ENCODE results near the gene DHX29.

The DHX29 gene

DNA sequence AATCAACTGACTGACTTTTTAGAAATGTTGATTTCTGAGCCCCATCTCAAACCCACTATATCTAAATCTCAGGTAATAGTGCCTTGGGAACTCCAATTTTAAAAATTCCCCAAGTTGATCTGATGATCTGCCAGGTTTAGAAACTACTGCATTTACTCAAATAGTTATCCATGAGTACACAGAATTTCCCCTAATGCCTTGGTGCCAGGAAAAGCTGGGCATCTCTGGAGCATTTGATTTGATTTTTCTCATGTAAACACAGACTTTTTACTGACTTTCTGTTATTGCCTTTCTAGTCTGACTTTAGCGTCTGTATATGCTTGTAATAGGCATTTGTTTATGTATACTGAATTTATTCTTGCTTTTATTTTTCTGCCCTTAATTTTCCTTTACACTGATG is 36.1 kb upstream of the DHX29 start:
- no peak overlapping the region for H3K27ac ChIP-seq (ENCODE audit: extremely low read depth, low read depth, low read length)
- CTCF ChIA-PET, result interaction anchor here (0.6 to 1.1 kb wide), 9 partner anchors 11 to 857 kb away, joined by 3 to 6 read pairs (median 3); no protein-coding TSS in a partner anchor
- H3K9me3 ChIP-seq (ENCODE audit: control insufficient read depth, insufficient read depth, low read depth, low read length), result no peaks in the 10 kb centered on the region
- H3K4me1 ChIP-seq (ENCODE audit: control insufficient read depth, insufficient read depth, low read length), result no peaks in the 10 kb centered on the region
- H3K4me3 ChIP-seq (ENCODE audit: low read depth, low read length), result no peak overlapping the region
- peaks cover 52 to 56% of the 10 kb centered on the region in 2 experiments for H3K36me3 ChIP-seq (ENCODE audit: control insufficient read depth in 2 of 2, insufficient read depth in 1 of 2, low read length in 2 of 2)
- POLR2A ChIA-PET, result no interaction called here
- TF ChIP-seq ZFP69B (tag by site-specific recombination; IDR thresholded peaks at IDR 0.05), result no peak
- no peak for TF ChIP-seq IKZF3 (tag by site-specific recombination; IDR thresholded peaks at IDR 0.05)
- TF ChIP-seq ZNF629 (tag by site-specific recombination; IDR thresholded peaks at IDR 0.05), result no peak
- TF ChIP-seq, protein P1, sequence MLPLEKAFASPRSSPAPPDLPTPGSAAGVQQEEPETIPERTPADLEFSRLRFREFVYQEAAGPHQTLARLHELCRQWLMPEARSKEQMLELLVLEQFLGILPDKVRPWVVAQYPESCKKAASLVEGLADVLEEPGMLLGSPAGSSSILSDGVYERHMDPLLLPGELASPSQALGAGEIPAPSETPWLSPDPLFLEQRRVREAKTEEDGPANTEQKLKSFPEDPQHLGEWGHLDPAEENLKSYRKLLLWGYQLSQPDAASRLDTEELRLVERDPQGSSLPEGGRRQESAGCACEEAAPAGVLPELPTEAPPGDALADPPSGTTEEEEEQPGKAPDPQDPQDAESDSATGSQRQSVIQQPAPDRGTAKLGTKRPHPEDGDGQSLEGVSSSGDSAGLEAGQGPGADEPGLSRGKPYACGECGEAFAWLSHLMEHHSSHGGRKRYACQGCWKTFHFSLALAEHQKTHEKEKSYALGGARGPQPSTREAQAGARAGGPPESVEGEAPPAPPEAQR (tag by site-specific recombination; IDR thresholded peaks at IDR 0.05), result no peak
- TF ChIP-seq, protein P2, sequence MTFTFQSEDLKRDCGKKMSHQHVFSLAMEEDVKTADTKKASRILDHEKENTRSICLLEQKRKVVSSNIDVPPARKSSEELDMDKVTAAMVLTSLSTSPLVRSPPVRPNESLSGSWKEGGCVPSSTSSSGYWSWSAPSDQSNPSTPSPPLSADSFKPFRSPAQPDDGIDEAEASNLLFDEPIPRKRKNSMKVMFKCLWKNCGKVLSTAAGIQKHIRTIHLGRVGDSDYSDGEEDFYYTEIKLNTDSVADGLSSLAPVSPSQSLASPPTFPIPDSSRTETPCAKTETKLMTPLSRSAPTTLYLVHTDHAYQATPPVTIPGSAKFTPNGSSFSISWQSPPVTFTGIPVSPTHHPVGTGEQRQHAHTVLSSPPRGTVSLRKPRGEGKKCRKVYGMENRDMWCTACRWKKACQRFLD (tag by site-specific recombination; IDR thresholded peaks at IDR 0.05), result no peak
- TF ChIP-seq ZNF324 (tag by site-specific recombination; IDR thresholded peaks at IDR 0.05), result no peak
- TF ChIP-seq BCL11B (tag by site-specific recombination; IDR thresholded peaks at IDR 0.05; ENCODE audit: low read depth), result no peak
- TF ChIP-seq, protein P3, sequence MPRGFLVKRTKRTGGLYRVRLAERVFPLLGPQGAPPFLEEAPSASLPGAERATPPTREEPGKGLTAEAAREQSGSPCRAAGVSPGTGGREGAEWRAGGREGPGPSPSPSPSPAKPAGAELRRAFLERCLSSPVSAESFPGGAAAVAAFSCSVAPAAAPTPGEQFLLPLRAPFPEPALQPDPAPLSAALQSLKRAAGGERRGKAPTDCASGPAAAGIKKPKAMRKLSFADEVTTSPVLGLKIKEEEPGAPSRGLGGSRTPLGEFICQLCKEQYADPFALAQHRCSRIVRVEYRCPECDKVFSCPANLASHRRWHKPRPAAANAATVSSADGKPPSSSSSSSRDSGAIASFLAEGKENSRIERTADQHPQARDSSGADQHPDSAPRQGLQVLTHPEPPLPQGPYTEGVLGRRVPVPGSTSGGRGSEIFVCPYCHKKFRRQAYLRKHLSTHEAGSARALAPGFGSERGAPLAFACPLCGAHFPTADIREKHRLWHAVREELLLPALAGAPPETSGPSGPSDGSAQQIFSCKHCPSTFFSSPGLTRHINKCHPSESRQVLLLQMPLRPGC (tag by site-specific recombination; IDR thresholded peaks at IDR 0.05), result no peak
- no peak for TF ChIP-seq ZNF561 (tag by site-specific recombination; IDR thresholded peaks at IDR 0.05; ENCODE audit: borderline replicate concordance)

DNA sequence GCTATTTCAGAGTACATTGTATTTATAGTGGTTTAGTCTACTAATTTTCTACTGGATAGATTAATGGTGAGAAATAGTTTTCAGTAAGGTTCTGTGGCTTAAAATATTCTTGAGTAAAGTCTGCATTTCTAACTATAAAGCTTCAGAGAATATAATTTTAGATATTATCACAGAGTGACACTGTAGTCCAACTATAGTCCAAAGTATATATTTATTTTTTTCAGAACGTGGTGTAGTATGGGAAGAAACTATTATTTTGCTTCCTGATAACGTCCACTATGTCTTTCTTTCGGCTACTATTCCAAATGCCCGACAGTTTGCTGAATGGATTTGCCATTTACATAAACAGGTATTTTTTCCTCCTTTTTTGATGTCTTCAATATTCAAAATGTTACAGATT is 35.6 kb upstream of the DHX29 start:
- TF ChIP-seq ZNF600 (tag by site-specific recombination; IDR thresholded peaks at IDR 0.05) (no peak), ZNF777 (tag by site-specific recombination; IDR thresholded peaks at IDR 0.05; ENCODE audit: borderline replicate concordance) (no peak), GLIS2 (tag by site-specific recombination; IDR thresholded peaks at IDR 0.05) (no peak), HOXC10 (CRISPR knock-in tag; IDR thresholded peaks at IDR 0.05) (no peak), ZNF175 (tag by site-specific recombination; IDR thresholded peaks at IDR 0.05) (no peak), ZNF426 (tag by site-specific recombination; IDR thresholded peaks at IDR 0.05) (no peak), ZNF701 (tag by site-specific recombination; IDR thresholded peaks at IDR 0.05) (no peak), SALL2 (tag by site-specific recombination; IDR thresholded peaks at IDR 0.05; ENCODE audit: borderline replicate concordance) (no peak), ZNF843 (tag by site-specific recombination; IDR thresholded peaks at IDR 0.05) (no peak), KLF9 (tag by site-specific recombination; IDR thresholded peaks at IDR 0.05; ENCODE audit: low read depth) (no peak), ZNF133 (tag by site-specific recombination; IDR thresholded peaks at IDR 0.05) (no peak), OSR2 (tag by site-specific recombination; IDR thresholded peaks at IDR 0.05) (no peak), ZNF24 (tag by site-specific recombination; IDR thresholded peaks at IDR 0.05) (no peak), GLI4 (tag by site-specific recombination; IDR thresholded peaks at IDR 0.05) (no peak), ZSCAN30 (tag by site-specific recombination; IDR thresholded peaks at IDR 0.05) (no peak)
- TF ChIP-seq, protein P4, sequence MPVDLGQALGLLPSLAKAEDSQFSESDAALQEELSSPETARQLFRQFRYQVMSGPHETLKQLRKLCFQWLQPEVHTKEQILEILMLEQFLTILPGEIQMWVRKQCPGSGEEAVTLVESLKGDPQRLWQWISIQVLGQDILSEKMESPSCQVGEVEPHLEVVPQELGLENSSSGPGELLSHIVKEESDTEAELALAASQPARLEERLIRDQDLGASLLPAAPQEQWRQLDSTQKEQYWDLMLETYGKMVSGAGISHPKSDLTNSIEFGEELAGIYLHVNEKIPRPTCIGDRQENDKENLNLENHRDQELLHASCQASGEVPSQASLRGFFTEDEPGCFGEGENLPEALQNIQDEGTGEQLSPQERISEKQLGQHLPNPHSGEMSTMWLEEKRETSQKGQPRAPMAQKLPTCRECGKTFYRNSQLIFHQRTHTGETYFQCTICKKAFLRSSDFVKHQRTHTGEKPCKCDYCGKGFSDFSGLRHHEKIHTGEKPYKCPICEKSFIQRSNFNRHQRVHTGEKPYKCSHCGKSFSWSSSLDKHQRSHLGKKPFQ (tag by site-specific recombination; IDR thresholded peaks at IDR 0.05), result no peak
- TF ChIP-seq, protein P5, sequence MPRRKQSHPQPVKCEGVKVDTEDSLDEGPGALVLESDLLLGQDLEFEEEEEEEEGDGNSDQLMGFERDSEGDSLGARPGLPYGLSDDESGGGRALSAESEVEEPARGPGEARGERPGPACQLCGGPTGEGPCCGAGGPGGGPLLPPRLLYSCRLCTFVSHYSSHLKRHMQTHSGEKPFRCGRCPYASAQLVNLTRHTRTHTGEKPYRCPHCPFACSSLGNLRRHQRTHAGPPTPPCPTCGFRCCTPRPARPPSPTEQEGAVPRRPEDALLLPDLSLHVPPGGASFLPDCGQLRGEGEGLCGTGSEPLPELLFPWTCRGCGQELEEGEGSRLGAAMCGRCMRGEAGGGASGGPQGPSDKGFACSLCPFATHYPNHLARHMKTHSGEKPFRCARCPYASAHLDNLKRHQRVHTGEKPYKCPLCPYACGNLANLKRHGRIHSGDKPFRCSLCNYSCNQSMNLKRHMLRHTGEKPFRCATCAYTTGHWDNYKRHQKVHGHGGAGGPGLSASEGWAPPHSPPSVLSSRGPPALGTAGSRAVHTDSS (tag by site-specific recombination; IDR thresholded peaks at IDR 0.05), result no peak
- TF ChIP-seq, protein P6, sequence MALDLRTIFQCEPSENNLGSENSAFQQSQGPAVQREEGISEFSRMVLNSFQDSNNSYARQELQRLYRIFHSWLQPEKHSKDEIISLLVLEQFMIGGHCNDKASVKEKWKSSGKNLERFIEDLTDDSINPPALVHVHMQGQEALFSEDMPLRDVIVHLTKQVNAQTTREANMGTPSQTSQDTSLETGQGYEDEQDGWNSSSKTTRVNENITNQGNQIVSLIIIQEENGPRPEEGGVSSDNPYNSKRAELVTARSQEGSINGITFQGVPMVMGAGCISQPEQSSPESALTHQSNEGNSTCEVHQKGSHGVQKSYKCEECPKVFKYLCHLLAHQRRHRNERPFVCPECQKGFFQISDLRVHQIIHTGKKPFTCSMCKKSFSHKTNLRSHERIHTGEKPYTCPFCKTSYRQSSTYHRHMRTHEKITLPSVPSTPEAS (tag by site-specific recombination; IDR thresholded peaks at IDR 0.05), result no peak
- TF ChIP-seq, protein P7, sequence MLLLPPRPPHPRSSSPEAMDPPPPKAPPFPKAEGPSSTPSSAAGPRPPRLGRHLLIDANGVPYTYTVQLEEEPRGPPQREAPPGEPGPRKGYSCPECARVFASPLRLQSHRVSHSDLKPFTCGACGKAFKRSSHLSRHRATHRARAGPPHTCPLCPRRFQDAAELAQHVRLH (tag by site-specific recombination; IDR thresholded peaks at IDR 0.05), result no peak
- no peaks in the 10 kb centered on the region for H3K9me3 ChIP-seq (ENCODE audit: control insufficient read depth, insufficient read depth, low read depth, low read length)
- no peak overlapping the region for H3K27ac ChIP-seq (ENCODE audit: extremely low read depth, low read depth, low read length)
- CTCF ChIA-PET, result interaction anchor here (0.7 to 1.1 kb wide), 5 partner anchors 18 to 203 kb away, joined by 3 to 4 read pairs (median 3); no protein-coding TSS in a partner anchor
- no peaks in the 10 kb centered on the region for H3K4me1 ChIP-seq (ENCODE audit: control insufficient read depth, insufficient read depth, low read length)
- no peak overlapping the region for H3K4me3 ChIP-seq (ENCODE audit: low read depth, low read length)
- peaks cover 50 to 51% of the 10 kb centered on the region in 2 experiments for H3K36me3 ChIP-seq (ENCODE audit: control insufficient read depth in 2 of 2, insufficient read depth in 1 of 2, low read length in 2 of 2)
- POLR2A ChIA-PET, result no interaction called here

All from HEK293 (cell line).